K562 (cell line): ENCODE results near the gene TAAR2. TPM values are rescaled to one million over a fixed set of nuclear protein-coding genes. Genes with fewer than 3 reads are reported as not detected.

ENCODE experiments used
- ATAC-seq: fragments of 200-7000 bp; cut with Tn5 transposase; 3 replicates; pipeline ENCODE4 v1.9.1; 2020; ENCODE audit warnings: moderate library complexity
- BruUV-seq: library from RNA; stranded (reverse); fragments of 400-500 nt; replicated peaks from 2 replicates; lab custom pipeline; 2021; lab: Mats Ljungman, UMichigan
- CTCF ChIA-PET: fragments of 300-600 bp; formaldehyde crosslinking; extraction: SDS; loops from one replicate; lab custom pipeline; 2021; ENCODE audit warnings: low intra/inter-chr PET ratio; lab: Yijun Ruan, JAX
- POLR2A ChIA-PET: fragments of 300-600, 350-650 bp; sonication (Branson Sonifier 250); formaldehyde crosslinking; extraction: SDS; loops from one replicate; lab custom pipeline; 2021; ENCODE audit warnings: antibody characterized with exemption, inconsistent platforms; lab: Yijun Ruan, JAX
- DNase-seq, 4 experiments: peaks; one replicate each; pipeline versions ENCODE4 v3.0.0 to v3.0.0-alpha.2; 2011 to 2018; ENCODE audit warnings: low spot score in 3 of 4, mixed read lengths in 3 of 4; ENCODE audit errors: extremely low read depth in 1 of 4
- FAIRE-seq: peaks from 2 replicates; lab custom pipeline; 2011; peaks lifted over from hg19 to GRCh38; lab: Jason Lieb, UNC
- H2AFZ ChIP-seq: 2 replicates; pipeline ENCODE4 v1.6.0; 2011; ENCODE audit warnings: low read depth, low read length, control low read depth, inconsistent platforms
- H3K27ac ChIP-seq: fragments of 200-600 bp; 3 replicates; pipeline ENCODE4 v1.8.0; 2011; ENCODE audit warnings: low read depth, mild to moderate bottlenecking, control low read depth, inconsistent platforms, low read length, moderate library complexity, mixed read lengths; ENCODE audit errors: extremely low read depth
- H3K27me3 ChIP-seq, 2 experiments: fragments of 300-600 bp in 1 of 2; 2 replicates in 1 of 2; 3 replicates in 1 of 2; pipeline versions ENCODE4 v1.6.0 to v1.8.0; 2011; ENCODE audit warnings: inconsistent platforms in 2 of 2, low read length in 2 of 2, mild to moderate bottlenecking in 1 of 2, mixed read lengths in 1 of 2, moderate library complexity in 1 of 2; ENCODE audit not compliant: control insufficient read depth in 2 of 2, insufficient read depth in 2 of 2
- H3K36me3 ChIP-seq: fragments of 300-600 bp; 3 replicates; pipeline ENCODE4 v1.8.0; 2011; ENCODE audit warnings: mild to moderate bottlenecking, low read length, inconsistent platforms; ENCODE audit not compliant: control insufficient read depth, insufficient read depth
- H3K4me1 ChIP-seq, 2 experiments: fragments of 200-600 bp in 1 of 2; replicated peaks in 1 of 2; 2 replicates in 1 of 2; 3 replicates in 1 of 2; pipeline versions ENCODE4 v1.5.1 to v1.8.0; 2011; ENCODE audit warnings: inconsistent platforms in 2 of 2, low read length in 2 of 2, mild to moderate bottlenecking in 1 of 2, mixed read lengths in 1 of 2, moderate library complexity in 1 of 2; ENCODE audit not compliant: control insufficient read depth in 2 of 2, insufficient read depth in 2 of 2
- H3K4me2 ChIP-seq: 2 replicates; pipeline ENCODE4 v1.6.1; 2011; ENCODE audit warnings: low read length, control low read depth, inconsistent platforms, mixed read lengths; ENCODE audit not compliant: insufficient read depth
- H3K4me3 ChIP-seq: fragments of 200-600 bp; sonication (generic), shearing (Covaris generic); 2 replicates; pipeline ENCODE4 v1.5.1; 2016; ENCODE audit warnings: control low read depth, inconsistent platforms
- H3K79me2 ChIP-seq: fragments of 200-600 bp; 3 replicates; pipeline ENCODE4 v1.8.0; 2011; ENCODE audit warnings: low read length, inconsistent platforms; ENCODE audit not compliant: control insufficient read depth, insufficient read depth
- H3K9ac ChIP-seq, 2 experiments: 2 replicates each; pipeline versions ENCODE4 v1.6.0 to v1.6.1; 2011; ENCODE audit warnings: low read depth in 2 of 2, low read length in 2 of 2, control low read depth in 1 of 2, inconsistent platforms in 1 of 2, mild to moderate bottlenecking in 1 of 2, mixed read lengths in 1 of 2; ENCODE audit not compliant: insufficient read depth in 1 of 2
- H3K9me1 ChIP-seq: one replicate; pipeline ENCODE4 v1.6.0; 2011; ENCODE audit warnings: inconsistent platforms, mild to moderate bottlenecking, low read length, moderate library complexity; ENCODE audit not compliant: control insufficient read depth, insufficient read depth
- H3K9me3 ChIP-seq: replicated peaks from 2 replicates; pipeline ENCODE4 v1.5.1; 2011; ENCODE audit warnings: low read depth, low read length, inconsistent platforms; ENCODE audit not compliant: control insufficient read depth, insufficient read depth
- H4K20me1 ChIP-seq: replicated peaks from 2 replicates; pipeline ENCODE4 v1.6.1; 2011; ENCODE audit warnings: low read length, inconsistent platforms, mixed read lengths; ENCODE audit not compliant: control insufficient read depth, insufficient read depth
- C11orf30 ChIP-seq: fragments of 450-650 bp; IDR thresholded peaks from 2 replicates; pipeline ENCODE4 v1.6.1; 2016; ENCODE audit warnings: low read depth, mild to moderate bottlenecking
- ILF3 ChIP-seq: fragments of 450-650 bp; IDR thresholded peaks from 2 replicates; pipeline ENCODE4 v1.6.1; 2018; ENCODE audit warnings: antibody characterized with exemption, mild to moderate bottlenecking, moderate library complexity, borderline replicate concordance
- MAFG ChIP-seq: fragments of 450-650 bp; conservative IDR thresholded peaks from 2 replicates; pipeline ENCODE4 v1.6.1; 2016; ENCODE audit warnings: missing genetic modification characterization, missing compliant biosample characterization
- NFE2 ChIP-seq: IDR thresholded peaks from 2 replicates; pipeline ENCODE4 v1.6.1; 2014; ENCODE audit warnings: antibody characterized with exemption, low read depth
- ZNF197 ChIP-seq: fragments of 200-800 bp; sonication (Bioruptor generic); IDR thresholded peaks from 2 replicates; pipeline ENCODE4 v1.6.1; 2016; ENCODE audit warnings: low read depth, missing genetic modification characterization, missing compliant biosample characterization
- ZNF316 ChIP-seq: fragments of 450-650 bp; IDR thresholded peaks from 2 replicates; pipeline ENCODE4 v1.6.1; 2016
- ZNF57 ChIP-seq: fragments of 450-650 bp; formaldehyde crosslinking; IDR thresholded peaks from 2 replicates; pipeline ENCODE4 v1.4.0; 2020; ENCODE audit warnings: mild to moderate bottlenecking, moderate library complexity
- WGBS: fragments of 100-300 bp; shearing (Covaris generic); methylation state at CpG from one replicate; pipeline ENCODE4 v1.1.6; 2016; ENCODE audit warnings: low coverage, mixed read lengths; ENCODE audit not compliant: insufficient coverage; ENCODE audit errors: missing lambda C conversion rate; 5-methylcytosine and 5-hydroxymethylcytosine counted together
- in situ Hi-C: fragments of 300-500 bp; cut with MboI; formaldehyde crosslinking; loops from 4 replicates; pipeline ENCODE4 v1.15.0; 2018; ENCODE audit warnings: inconsistent platforms, mixed read lengths
- intact Hi-C: fragments of 100-400 bp; cut with micrococcal nuclease; formaldehyde crosslinking; loops from 2 replicates; pipeline ENCODE4 v1.14.2; 2022
- polyA plus RNA-seq, 8 experiments: library from polyadenylated mRNA; depleted of rRNA in 4 of 8; stranded (reverse) in 5 of 8; unstranded in 3 of 8; fragments of >200 nt; fragmentation: Nextera tagmentation in 2 of 8; fragmentation: Illumina TruSeq in 1 of 8; extraction: Ambion mirVana in 2 of 8; extraction: Trizol in 1 of 8; gene quantifications; 2 replicates each; pipeline versions ENCODE4 v1.2.1 to v1.2.3, GENCODE V29; 2011 to 2014; ENCODE audit warnings: inconsistent platforms in 1 of 8, missing spikeins in 1 of 8
- total RNA-seq, 7 experiments: library from RNA; depleted of rRNA in 6 of 7; stranded (reverse); fragments of >200 nt in 6 of 7; fragmentation: Illumina TruSeq in 2 of 7; extraction: Trizol in 2 of 7; gene quantifications; 2 replicates each; pipeline versions ENCODE4 v1.2.1 to v1.2.3, GENCODE V29; 2011 to 2021; ENCODE audit warnings: low replicate concordance in 1 of 7
- TF ChIP-seq, protein P1 (sequence below): fragments of 450-650 bp; formaldehyde crosslinking; IDR thresholded peaks from 2 replicates; pipeline ENCODE4 v1.4.0; 2020; ENCODE audit warnings: mild to moderate bottlenecking, mixed read lengths

Gene TAAR2
- total and polyA plus RNA-seq, 9 of the 15 experiments (the other 6 are each of a cell fraction or from before 2014, with no cell fraction given) = not detected

DNA sequence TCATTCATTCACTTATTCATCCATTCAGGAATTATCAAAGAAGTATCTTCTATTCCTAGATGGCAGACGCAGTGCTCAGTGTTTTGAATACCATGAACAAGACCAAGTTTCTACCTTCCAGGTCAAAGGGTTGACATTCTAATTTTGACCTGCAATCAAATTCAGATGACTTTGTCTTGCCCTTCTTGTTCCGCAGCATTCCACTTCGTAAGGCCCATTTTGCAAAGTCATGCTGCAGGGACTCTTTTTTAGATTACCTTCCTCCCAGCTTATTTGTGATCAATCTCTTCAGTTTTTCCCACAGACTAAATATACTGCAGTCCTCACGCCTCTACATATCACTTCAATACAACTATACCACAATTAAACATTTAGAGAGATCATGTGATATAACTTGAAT, 42.0 kb upstream of the TAAR2 start:
- in situ Hi-C loops = no loop called here
- intact Hi-C loops = loop anchor here (5.0 to 10.0 kb wide), 5 partner anchors 134 to 879 kb away; no protein-coding TSS in a partner anchor

More for the DNA sequence above, 42.0 kb upstream of the TAAR2 start:
- Histone ChIP-seq H3K4me1 (no peaks in the 10 kb centered on the region), H3K36me3 (no peaks in the 10 kb centered on the region), H3K4me3 (no peak overlapping the region), H3K9ac (no peak overlapping the region), H3K27ac (no peak overlapping the region), H3K9me3 (no peaks in the 10 kb centered on the region), H3K4me2 (no peak overlapping the region), H3K27me3 (no peaks in the 10 kb centered on the region), H3K79me2 (no peaks in the 10 kb centered on the region), H4K20me1 (no peaks in the 10 kb centered on the region), H2AFZ (no peak overlapping the region), H3K9me1 (no peaks in the 10 kb centered on the region)
- ATAC-seq (no peak), FAIRE-seq (no peak), DNase-seq (no peak)
- WGBS = 0% methylated on average over 4 of the region's 4 CpGs
- no peak for TF ChIP-seq ZNF197 (CRISPR knock-in tag)
- TF ChIP-seq C11orf30 = peak; percentile 21; the same call in 1 of the 2 replicates
- TF ChIP-seq ILF3 = no peak
- TF ChIP-seq, protein P1, sequence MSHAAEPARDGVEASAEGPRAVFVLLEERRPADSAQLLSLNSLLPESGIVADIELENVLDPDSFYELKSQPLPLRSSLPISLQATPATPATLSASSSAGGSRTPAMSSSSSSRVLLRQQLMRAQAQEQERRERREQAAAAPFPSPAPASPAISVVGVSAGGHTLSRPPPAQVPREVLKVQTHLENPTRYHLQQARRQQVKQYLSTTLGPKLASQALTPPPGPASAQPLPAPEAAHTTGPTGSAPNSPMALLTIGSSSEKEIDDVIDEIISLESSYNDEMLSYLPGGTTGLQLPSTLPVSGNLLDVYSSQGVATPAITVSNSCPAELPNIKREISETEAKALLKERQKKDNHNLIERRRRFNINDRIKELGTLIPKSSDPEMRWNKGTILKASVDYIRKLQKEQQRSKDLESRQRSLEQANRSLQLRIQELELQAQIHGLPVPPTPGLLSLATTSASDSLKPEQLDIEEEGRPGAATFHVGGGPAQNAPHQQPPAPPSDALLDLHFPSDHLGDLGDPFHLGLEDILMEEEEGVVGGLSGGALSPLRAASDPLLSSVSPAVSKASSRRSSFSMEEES (CRISPR knock-in tag) = peak; percentile 34; the same call in 1 of the 2 replicates
- TF ChIP-seq MAFG = peak; percentile 59
- peak; percentile 31; the same call in 1 of the 2 replicates for TF ChIP-seq ZNF316
- no peak for TF ChIP-seq ZNF57 (CRISPR knock-in tag)
- TF ChIP-seq NFE2 = peak; percentile 51; the same call in 1 of the 2 replicates
- ChIA-PET POLR2A (no interaction called here), CTCF (no interaction called here)
- no TSS peak for BruUV-seq
